HUES64 (cell line): ENCODE data around the gene GNPAT.

Experiments
- H3K27ac ChIP-seq: 2 replicates; pipeline ENCODE4 v1.7.0; 2013; ENCODE audit warnings: low read depth, low read length, inconsistent platforms
- H3K27me3 ChIP-seq: 2 replicates; pipeline ENCODE4 v1.6.1; 2013; ENCODE audit warnings: mild to moderate bottlenecking, low read length; ENCODE audit not compliant: insufficient read depth
- H3K36me3 ChIP-seq: 2 replicates; pipeline ENCODE4 v1.6.1; 2013; ENCODE audit warnings: mild to moderate bottlenecking, low read length; ENCODE audit not compliant: insufficient read depth
- H3K4me1 ChIP-seq: 2 replicates; pipeline ENCODE4 v1.6.1; 2013; ENCODE audit warnings: mild to moderate bottlenecking, low read length, moderate library complexity; ENCODE audit not compliant: insufficient read depth
- H3K4me3 ChIP-seq: 2 replicates; pipeline ENCODE4 v1.5.1; 2013; ENCODE audit warnings: mild to moderate bottlenecking, low read length, moderate library complexity
- H3K9ac ChIP-seq: 2 replicates; pipeline ENCODE4 v1.6.1; 2013; ENCODE audit warnings: mild to moderate bottlenecking, low read depth, low read length
- H3K9me3 ChIP-seq: 2 replicates; pipeline ENCODE4 v1.6.1; 2013; ENCODE audit warnings: low read depth, low read length; ENCODE audit not compliant: insufficient read depth
- WGBS: fragments of 150-250, 120-280 bp; methylation state at CpG from one replicate; pipeline ENCODE4 v1.1.7; 2013; ENCODE audit warnings: missing lambda C conversion rate; 5-methylcytosine and 5-hydroxymethylcytosine counted together

The GNPAT gene

DNA sequence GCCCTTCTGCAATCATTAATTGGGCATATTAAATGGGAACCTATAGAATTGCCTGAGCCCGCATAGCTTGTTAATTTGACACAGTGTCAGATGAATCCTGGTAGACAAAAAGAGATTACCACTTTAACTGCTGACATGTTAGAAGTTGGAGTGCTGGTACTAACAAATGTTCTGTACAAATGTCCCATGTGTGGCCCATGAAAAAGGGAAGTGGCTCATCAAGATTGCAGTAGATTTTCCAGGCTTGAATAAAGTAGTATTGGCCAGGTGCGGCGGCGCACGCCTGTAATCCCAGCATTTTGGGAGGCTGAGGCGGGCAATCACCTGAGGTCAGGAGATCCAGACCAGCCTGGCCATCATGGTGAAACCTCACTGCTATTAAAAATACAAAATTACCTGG lies 45.6 kb downstream of the GNPAT start:
- no peak overlapping the region for H3K27ac ChIP-seq
- H3K4me3 ChIP-seq = no peak overlapping the region
- H3K9ac ChIP-seq = no peak overlapping the region
- no peaks in the 10 kb centered on the region for H3K27me3 ChIP-seq
- no peaks in the 10 kb centered on the region for H3K4me1 ChIP-seq
- 95% methylated on average over 6 of the region's 6 CpGs for WGBS
- H3K9me3 ChIP-seq = no peaks in the 10 kb centered on the region
- no peaks in the 10 kb centered on the region for H3K36me3 ChIP-seq

DNA sequence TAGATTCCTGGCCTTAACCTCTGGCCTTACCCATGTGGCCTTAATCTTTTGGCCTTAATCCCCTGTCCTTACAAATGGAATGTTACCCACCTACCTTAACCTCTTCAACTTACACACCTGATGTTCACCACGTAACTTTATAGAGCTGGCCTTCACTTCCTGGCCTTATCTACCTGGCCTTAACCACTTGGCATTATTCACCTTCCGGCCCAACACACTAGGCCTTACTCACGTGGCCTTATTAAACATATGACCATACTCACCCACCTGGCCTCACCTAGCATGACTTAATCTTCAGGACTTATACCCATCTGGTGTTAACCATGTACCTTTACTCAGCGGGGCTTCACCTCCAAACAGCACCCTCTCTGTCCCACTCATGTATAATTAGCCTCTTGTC lies 54.9 kb downstream of the GNPAT start:
- Histone ChIP-seq H3K27me3 (no peaks in the 10 kb centered on the region), H3K9me3 (no peaks in the 10 kb centered on the region), H3K27ac (no peak overlapping the region), H3K4me3 (no peak overlapping the region), H3K9ac (no peak overlapping the region), H3K36me3 (no peaks in the 10 kb centered on the region), H3K4me1 (no peaks in the 10 kb centered on the region)
- 91% methylated on average over 4 of the region's 4 CpGs for WGBS

DNA sequence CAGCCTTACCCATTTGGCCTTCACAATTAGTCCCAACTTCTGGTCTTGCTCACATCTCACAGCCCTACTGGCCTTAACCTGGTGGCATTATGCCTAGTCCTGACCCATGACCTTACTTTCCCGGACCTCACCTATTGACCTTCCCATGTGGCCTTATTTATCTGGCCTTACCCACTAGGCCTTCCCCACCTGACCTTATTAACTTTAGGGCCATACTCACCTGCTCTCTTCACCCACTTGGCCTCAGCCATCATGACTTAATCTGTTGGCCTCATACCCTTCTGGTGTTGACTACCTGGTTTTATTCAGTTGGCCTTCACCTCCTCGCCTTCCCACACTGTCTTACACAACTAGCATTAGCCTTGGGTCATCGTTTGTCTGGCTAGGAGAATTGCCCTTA lies 61.0 kb downstream of the GNPAT start:
- Histone ChIP-seq H3K27ac (no peak overlapping the region), H3K4me1 (no peaks in the 10 kb centered on the region), H3K27me3 (no peaks in the 10 kb centered on the region; the same call in 1 of the 2 replicates), H3K9ac (no peak overlapping the region), H3K4me3 (no peak overlapping the region), H3K36me3 (no peaks in the 10 kb centered on the region), H3K9me3 (no peaks in the 10 kb centered on the region)
- WGBS = 95% methylated on average over 3 of the region's 3 CpGs

DNA sequence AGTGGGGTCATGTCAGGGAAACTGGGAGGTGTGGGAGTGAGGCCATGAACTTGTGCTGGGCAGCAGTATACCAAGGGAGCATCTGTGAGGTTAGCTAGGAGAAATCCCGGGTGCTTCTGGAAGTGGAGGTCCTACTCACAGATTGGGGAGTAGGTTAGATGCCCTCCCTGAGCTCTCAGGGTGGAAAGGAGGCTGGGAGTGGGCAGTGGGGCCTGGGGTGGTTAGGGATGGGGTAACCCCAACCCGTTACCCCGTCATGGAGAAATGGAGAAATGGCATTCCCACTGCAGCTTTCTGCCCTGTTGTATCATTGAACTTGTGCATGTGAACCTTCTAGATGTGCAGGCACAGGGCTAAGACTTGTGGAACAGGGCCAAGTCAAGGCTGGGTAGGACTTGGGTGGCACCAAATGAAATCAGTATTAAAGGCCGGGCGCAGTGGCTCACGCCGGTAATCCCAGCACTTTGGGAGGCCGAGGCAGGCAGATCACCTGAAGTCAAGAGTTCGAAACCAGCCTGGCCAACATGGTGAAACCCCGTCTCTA lies 69.5 kb downstream of the GNPAT start:
- no peaks in the 10 kb centered on the region for H3K4me1 ChIP-seq
- no peak overlapping the region for H3K4me3 ChIP-seq
- H3K27ac ChIP-seq = no peak overlapping the region
- no peaks in the 10 kb centered on the region for H3K36me3 ChIP-seq
- no peaks in the 10 kb centered on the region for H3K27me3 ChIP-seq
- H3K9me3 ChIP-seq = no peaks in the 10 kb centered on the region
- H3K9ac ChIP-seq = no peak overlapping the region
- WGBS = 94% methylated on average over 10 of the region's 10 CpGs

DNA sequence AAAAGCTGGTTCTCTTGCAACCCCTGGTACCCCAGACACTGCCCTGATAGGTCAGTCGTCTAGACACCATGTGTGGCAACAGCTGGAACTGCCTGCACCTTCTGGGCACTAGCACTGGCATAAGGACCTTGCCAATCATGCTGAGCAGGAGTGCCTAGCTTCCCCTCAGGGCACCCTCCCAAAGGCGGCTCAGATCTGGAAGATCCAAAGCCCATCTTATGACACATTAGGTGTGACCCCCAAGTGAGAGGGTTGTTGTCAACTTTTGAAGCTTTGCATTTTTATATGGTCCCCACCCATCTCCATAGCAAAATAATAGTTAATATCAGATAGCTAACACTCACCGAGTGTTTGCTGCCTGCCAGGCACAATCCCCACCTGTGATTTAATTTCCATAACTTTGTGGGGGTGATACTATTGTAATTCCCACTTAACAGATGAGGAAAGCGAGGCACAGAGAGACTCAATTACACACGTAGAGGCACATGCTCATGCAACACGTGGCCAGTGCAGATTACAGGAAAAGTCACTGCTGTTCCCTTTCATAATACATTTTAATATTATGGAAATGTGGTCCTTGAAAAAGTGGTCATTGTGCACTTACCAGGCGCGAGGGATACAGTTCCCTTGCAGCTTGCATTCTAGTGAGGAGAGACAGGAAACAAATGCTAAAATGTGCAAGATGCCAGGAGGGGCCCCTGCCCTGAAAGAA lies 70.9 kb downstream of the GNPAT start:
- no peak overlapping the region for H3K4me3 ChIP-seq
- H3K4me1 ChIP-seq = no peaks in the 10 kb centered on the region
- H3K9me3 ChIP-seq = no peaks in the 10 kb centered on the region
- H3K36me3 ChIP-seq = no peaks in the 10 kb centered on the region
- H3K9ac ChIP-seq = no peak overlapping the region
- 86% methylated on average over 7 of the region's 8 CpGs for WGBS
- H3K27ac ChIP-seq = no peak overlapping the region
- no peaks in the 10 kb centered on the region for H3K27me3 ChIP-seq

DNA sequence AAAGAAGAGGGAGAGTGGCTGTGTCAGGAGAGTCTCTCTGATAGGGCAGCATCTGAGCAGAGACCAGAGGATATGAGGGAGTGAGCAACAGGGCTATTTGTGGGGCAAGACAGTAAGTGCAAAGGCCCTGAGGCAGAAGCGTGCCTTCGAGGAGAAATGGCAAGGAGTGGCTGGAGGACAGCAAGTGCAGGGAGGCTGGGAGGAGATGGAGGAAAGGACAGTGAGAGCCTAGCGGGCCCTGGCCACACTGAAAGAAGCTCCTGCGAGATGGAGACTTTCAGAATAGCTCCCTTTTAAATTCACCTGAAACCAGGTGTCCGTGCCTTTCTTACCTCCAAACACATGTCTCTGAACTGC lies 71.4 kb downstream of the GNPAT start:
- Histone ChIP-seq H3K4me1 (no peaks in the 10 kb centered on the region), H3K4me3 (no peak overlapping the region), H3K36me3 (no peaks in the 10 kb centered on the region), H3K27ac (no peak overlapping the region), H3K9me3 (no peaks in the 10 kb centered on the region), H3K27me3 (no peaks in the 10 kb centered on the region), H3K9ac (no peak overlapping the region)
- WGBS = 94% methylated on average over 5 of the region's 5 CpGs

DNA sequence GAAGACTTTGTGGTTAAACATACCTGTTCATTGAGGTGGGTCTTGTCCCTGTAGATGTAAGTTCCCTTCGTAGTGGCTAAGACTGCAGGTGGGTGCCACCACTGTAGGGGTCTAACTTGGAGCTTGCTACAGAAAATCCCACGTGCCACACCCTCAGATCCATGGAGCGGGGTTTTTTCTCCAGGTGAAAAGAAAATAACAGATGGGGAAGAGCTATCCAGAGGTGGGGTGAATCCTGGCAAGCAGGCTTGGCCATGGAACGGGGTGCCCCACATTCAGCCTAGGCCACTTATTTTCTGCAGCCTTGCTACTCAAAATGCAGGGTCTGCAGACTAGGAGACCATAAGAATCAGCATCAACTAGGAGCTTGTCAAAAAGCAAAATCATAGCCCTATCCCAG lies 72.6 kb downstream of the GNPAT start:
- H3K4me3 ChIP-seq = no peak overlapping the region

DNA sequence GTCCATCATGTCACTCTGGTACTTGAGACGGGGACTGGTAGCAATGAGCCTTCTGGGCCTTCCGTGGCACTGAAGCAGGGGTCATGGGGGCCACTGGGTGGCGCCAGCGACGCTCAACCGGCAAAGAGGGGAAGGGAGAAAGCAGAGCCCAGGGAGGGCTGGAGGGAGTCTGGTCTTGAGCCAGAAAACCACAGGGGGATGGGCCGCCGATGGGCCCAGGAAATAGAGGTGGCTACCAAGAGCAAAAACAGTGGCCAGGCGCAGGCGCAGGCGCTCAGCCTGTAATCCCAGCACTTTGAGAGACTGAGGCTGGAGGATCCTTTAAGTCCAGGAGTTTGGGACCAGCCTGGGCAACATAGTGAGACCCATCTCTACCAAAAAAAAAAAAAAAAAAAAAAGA lies 74.9 kb downstream of the GNPAT start:
- H3K9me3 ChIP-seq = no peaks in the 10 kb centered on the region
- WGBS = 42% methylated on average over 11 of the region's 11 CpGs
- no peak overlapping the region for H3K4me3 ChIP-seq
- no peak overlapping the region for H3K27ac ChIP-seq
- H3K36me3 ChIP-seq = no peaks in the 10 kb centered on the region
- H3K27me3 ChIP-seq = no peaks in the 10 kb centered on the region
- no peaks in the 10 kb centered on the region for H3K4me1 ChIP-seq
- H3K9ac ChIP-seq = no peak overlapping the region

More for the DNA sequence above, 72.6 kb downstream of the GNPAT start:
- 89% methylated on average over 4 of the region's 4 CpGs for WGBS
- Histone ChIP-seq H3K4me1 (no peaks in the 10 kb centered on the region), H3K27ac (no peak overlapping the region), H3K27me3 (no peaks in the 10 kb centered on the region), H3K9me3 (no peaks in the 10 kb centered on the region), H3K36me3 (no peaks in the 10 kb centered on the region), H3K9ac (no peak overlapping the region)

DNA sequence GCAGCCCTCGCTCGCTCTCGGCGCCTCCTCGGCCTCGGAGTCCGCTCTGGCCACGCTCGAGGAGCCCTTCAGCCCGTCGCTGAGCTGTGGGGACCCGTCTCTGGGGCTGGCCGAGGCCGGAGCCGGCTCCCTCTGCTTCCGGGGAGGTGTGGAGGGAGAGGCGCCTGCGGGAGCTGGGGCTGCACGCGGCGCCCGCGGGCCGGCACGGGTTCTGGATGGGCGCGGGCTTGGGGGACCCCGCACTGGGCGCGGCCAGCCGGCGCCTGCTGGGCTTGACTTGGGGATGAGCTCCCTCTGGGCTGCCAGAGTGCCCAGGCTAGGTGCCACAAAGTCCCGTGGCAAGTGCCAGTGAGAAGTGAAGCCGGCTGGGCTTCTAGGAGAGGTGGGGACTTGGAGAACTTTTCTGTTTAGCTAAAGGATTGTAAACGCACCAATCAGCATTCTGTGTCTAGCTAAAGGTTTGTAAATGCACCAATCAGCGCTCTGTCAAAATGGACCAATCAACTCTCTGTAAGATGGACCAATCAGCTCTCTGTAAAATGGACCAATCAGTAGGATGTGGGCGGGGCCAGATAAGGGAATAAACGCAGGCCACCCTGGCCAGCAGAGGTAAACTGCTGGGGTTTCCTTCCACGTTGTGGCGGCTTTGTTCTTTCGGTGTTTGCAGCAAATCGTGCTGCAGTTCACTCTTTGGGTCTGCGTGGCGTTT lies 76.4 kb downstream of the GNPAT start:
- no peak overlapping the region for H3K9ac ChIP-seq
- no peaks in the 10 kb centered on the region for H3K36me3 ChIP-seq
- H3K9me3 ChIP-seq = no peaks in the 10 kb centered on the region
- H3K27me3 ChIP-seq = no peaks in the 10 kb centered on the region
- H3K4me1 ChIP-seq = no peaks in the 10 kb centered on the region
- no peak overlapping the region for H3K4me3 ChIP-seq
- WGBS = 95% methylated on average over 44 of the region's 44 CpGs
- H3K27ac ChIP-seq = no peak overlapping the region

DNA sequence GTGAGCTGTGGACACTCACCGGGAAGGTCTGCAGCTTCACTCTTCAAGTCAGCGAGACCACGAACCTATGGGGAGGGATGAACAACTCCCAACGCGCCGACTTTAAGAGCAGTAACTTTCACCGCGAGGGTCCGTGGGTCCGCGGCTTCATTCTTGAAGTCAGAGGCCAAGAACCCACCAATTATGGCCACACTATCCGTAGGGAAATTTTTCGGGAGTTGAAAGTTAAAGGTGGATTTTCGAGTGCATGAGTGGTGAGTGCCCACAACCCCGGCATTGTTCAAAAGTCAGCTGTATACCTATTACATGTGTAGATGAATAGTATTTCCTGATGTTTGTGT lies 77.0 kb downstream of the GNPAT start:
- Histone ChIP-seq H3K27me3 (no peaks in the 10 kb centered on the region), H3K4me1 (no peaks in the 10 kb centered on the region), H3K36me3 (no peaks in the 10 kb centered on the region), H3K4me3 (no peak overlapping the region), H3K27ac (no peak overlapping the region), H3K9ac (no peak overlapping the region), H3K9me3 (no peaks in the 10 kb centered on the region)
- WGBS = 96% methylated on average over 15 of the region's 15 CpGs

DNA sequence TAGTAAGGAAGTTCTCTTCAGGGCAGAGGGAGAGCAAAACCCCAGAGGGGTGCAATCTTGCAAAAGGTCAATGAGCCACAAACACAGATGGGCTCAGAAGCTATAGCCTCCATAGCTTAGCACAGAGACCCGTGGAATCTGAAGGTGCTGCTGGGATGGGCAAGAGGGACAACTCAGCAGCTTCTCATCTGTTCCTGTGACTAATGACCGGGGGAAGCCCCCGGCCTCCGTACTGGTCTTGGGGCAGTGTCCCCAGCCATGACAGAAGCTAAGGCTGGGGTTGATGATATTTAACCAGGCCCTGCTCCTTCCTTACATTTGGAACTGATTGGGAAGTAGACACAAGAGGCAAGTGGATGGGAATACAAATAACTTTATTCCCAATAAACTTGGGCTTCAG lies 77.6 kb downstream of the GNPAT start:
- Histone ChIP-seq H3K4me1 (no peaks in the 10 kb centered on the region), H3K9ac (no peak overlapping the region), H3K27me3 (no peaks in the 10 kb centered on the region), H3K9me3 (no peaks in the 10 kb centered on the region), H3K36me3 (no peaks in the 10 kb centered on the region), H3K27ac (no peak overlapping the region), H3K4me3 (no peak overlapping the region)
- WGBS = 96% methylated on average over 4 of the region's 4 CpGs
